ENCODE results near the gene RHEB. TPM values are rescaled to one million over a fixed set of nuclear protein-coding genes. Genes with fewer than 3 reads are reported as not detected.

The RHEB gene
- total RNA-seq, 1 donor = 98.8 TPM

- peak overlapping the region; percentile 53 for H3K4me3 ChIP-seq (ENCODE audit: low read depth, low read length)
- peak; percentile 63 for DNase-seq (ENCODE audit: low read depth)
- TF ChIP-seq CTCF (IDR thresholded peaks at IDR 0.05; ENCODE audit: insufficient read depth, low read length) = peak; percentile 83
These were observed 71.1 kb downstream of the RHEB start for GRCh38 chr7:151448261-151449252.

GRCh38 chr7:151447901-151448260 lies 71.8 kb downstream of the RHEB start:
- DNase-seq (ENCODE audit: low read depth) = no peak
- no peak for TF ChIP-seq CTCF (IDR thresholded peaks at IDR 0.05; ENCODE audit: insufficient read depth, low read length)
- H3K4me3 ChIP-seq (ENCODE audit: low read depth, low read length) = no peak overlapping the region

GRCh38 chr7:151447312-151447711 lies 72.4 kb downstream of the RHEB start:
- no peak for TF ChIP-seq CTCF (IDR thresholded peaks at IDR 0.05; ENCODE audit: insufficient read depth, low read length)
- H3K4me3 ChIP-seq (ENCODE audit: low read depth, low read length) = no peak overlapping the region
- no peak for DNase-seq (ENCODE audit: low read depth)

- DNase-seq (ENCODE audit: low read depth) = no peak
- TF ChIP-seq CTCF (IDR thresholded peaks at IDR 0.05; ENCODE audit: insufficient read depth, low read length) = no peak
- H3K4me3 ChIP-seq (ENCODE audit: low read depth, low read length) = no peak overlapping the region
These were observed 73.3 kb downstream of the RHEB start for GRCh38 chr7:151446412-151446811.

- no peak for DNase-seq (ENCODE audit: low read depth)
- TF ChIP-seq CTCF (IDR thresholded peaks at IDR 0.05; ENCODE audit: insufficient read depth, low read length) = no peak
- no peak overlapping the region for H3K4me3 ChIP-seq (ENCODE audit: low read depth, low read length)
These were observed 75.1 kb downstream of the RHEB start for GRCh38 chr7:151444632-151445031.

GRCh38 chr7:151442776-151443496 lies 76.8 kb downstream of the RHEB start:
- H3K4me3 ChIP-seq (ENCODE audit: low read depth, low read length) = no peak overlapping the region
- peak; percentile 22 for DNase-seq (ENCODE audit: low read depth)
- no peak for TF ChIP-seq CTCF (IDR thresholded peaks at IDR 0.05; ENCODE audit: insufficient read depth, low read length)

Data from fibroblast of the aortic adventitia (primary cell).